ENCODE measurements around the gene NLGN3.

- TF ChIP-seq REST (IDR thresholded peaks at IDR 0.05) (no peak), CTCF (IDR thresholded peaks at IDR 0.05) (no peak), ESRRA (IDR thresholded peaks at IDR 0.05; ENCODE audit: borderline replicate concordance, low read length) (no peak), RCOR1 (IDR thresholded peaks at IDR 0.05; ENCODE audit: low read depth, low read length) (no peak), POLR2A (IDR thresholded peaks at IDR 0.05; ENCODE audit: low read length) (no peak), CHD4 (IDR thresholded peaks at IDR 0.05; ENCODE audit: borderline replicate concordance) (no peak), CEBPB (IDR thresholded peaks at IDR 0.05) (no peak)
These were observed 16.3 kb upstream of the NLGN3 start for GRCh38 chrX:71128166-71128833.
